ENCODE measurements around the gene SYCP2L.

GRCh38 chr6:10873374-10873773 lies 13.5 kb upstream of the SYCP2L start:
- TF ChIP-seq CEBPB (IDR thresholded peaks at IDR 0.05; ENCODE audit: borderline replicate concordance in 1 of 2, low read depth in 2 of 2, low read length in 2 of 2) (no peak), NBN (IDR thresholded peaks at IDR 0.05) (no peak), BHLHE40 (IDR thresholded peaks at IDR 0.05; ENCODE audit: borderline replicate concordance in 1 of 2, low read depth in 2 of 2, low read length in 1 of 2) (no peak), ZBTB11 (CRISPR knock-in tag; IDR thresholded peaks at IDR 0.05) (no peak), EZH2 (IDR thresholded peaks at IDR 0.05; ENCODE audit: borderline replicate concordance, control insufficient read depth, low read depth, low read length) (no peak)

Data from GM12878 (cell line).